MM.1S (cell line): ENCODE data around the gene OR1L8.

Experiments
- EZH2 ChIP-seq: fragments of 300-600 bp; sonication (generic); optimal IDR thresholded peaks from 2 replicates; pipeline ENCODE3; 2017; ENCODE audit warnings: low read depth, mild to moderate bottlenecking, antibody characterized with exemption, low read length, mixed read lengths
- EZH2phosphoT487 ChIP-seq: fragments of 300-600 bp; sonication (generic); IDR thresholded peaks from 2 replicates; pipeline ENCODE4 v1.6.1; 2018; ENCODE audit warnings: antibody characterized with exemption, low read length
- TF ChIP-seq, protein P1 (sequence below): fragments of 300-600 bp; sonication (generic); IDR thresholded peaks from 2 replicates; pipeline ENCODE4 v1.5.1; 2016; ENCODE audit warnings: antibody characterized with exemption, low read length, mixed read lengths

DNA sequence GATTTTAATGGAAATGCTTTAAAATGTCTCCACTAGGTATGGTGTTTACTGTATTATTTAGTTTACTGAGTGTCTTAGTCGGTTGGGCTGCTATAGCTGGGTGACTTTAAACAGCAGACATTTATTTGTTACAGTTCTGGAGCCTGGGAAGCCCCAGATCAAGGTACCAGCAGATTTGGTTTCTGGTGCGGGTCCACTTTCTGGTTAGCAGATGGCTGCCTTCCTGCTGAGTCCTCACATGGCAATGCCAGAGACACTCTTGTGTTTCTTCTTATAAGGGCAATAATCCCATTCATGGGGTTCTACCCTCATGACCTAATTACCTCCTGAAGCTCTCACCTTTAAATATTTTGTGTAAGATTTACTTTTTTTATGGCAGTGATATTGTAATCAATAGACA lies 65.0 kb downstream of the OR1L8 start:
- TF ChIP-seq, protein P1, sequence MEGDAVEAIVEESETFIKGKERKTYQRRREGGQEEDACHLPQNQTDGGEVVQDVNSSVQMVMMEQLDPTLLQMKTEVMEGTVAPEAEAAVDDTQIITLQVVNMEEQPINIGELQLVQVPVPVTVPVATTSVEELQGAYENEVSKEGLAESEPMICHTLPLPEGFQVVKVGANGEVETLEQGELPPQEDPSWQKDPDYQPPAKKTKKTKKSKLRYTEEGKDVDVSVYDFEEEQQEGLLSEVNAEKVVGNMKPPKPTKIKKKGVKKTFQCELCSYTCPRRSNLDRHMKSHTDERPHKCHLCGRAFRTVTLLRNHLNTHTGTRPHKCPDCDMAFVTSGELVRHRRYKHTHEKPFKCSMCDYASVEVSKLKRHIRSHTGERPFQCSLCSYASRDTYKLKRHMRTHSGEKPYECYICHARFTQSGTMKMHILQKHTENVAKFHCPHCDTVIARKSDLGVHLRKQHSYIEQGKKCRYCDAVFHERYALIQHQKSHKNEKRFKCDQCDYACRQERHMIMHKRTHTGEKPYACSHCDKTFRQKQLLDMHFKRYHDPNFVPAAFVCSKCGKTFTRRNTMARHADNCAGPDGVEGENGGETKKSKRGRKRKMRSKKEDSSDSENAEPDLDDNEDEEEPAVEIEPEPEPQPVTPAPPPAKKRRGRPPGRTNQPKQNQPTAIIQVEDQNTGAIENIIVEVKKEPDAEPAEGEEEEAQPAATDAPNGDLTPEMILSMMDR = no peak
- TF ChIP-seq EZH2 (no peak), EZH2phosphoT487 (no peak)
